ENCODE data around the gene ATG10.
"Not testable (repeated sequence)": the region's sequence is repeated elsewhere in the genome, so short reads cannot be mapped to it uniquely, and the experiment has no call there.

- TF ChIP-seq NR2C2 (CRISPR knock-in tag; IDR thresholded peaks at IDR 0.05); CTCF (IDR thresholded peaks at IDR 0.05); MAX (CRISPR knock-in tag; IDR thresholded peaks at IDR 0.05); CREB1 (CRISPR knock-in tag; IDR thresholded peaks at IDR 0.05); E2F1 (CRISPR knock-in tag; IDR thresholded peaks at IDR 0.05); ZNF512 (CRISPR knock-in tag; IDR thresholded peaks at IDR 0.05; ENCODE audit: borderline replicate concordance); USF2 (CRISPR knock-in tag; IDR thresholded peaks at IDR 0.05); ELF4 (CRISPR knock-in tag; IDR thresholded peaks at IDR 0.05; ENCODE audit: low read depth); JUN (CRISPR knock-in tag; IDR thresholded peaks at IDR 0.05); ETV6 (CRISPR knock-in tag; IDR thresholded peaks at IDR 0.05); AFF4 (CRISPR knock-in tag; IDR thresholded peaks at IDR 0.05; ENCODE audit: borderline replicate concordance); IRF1 (CRISPR knock-in tag; IDR thresholded peaks at IDR 0.05); ATF1 (CRISPR knock-in tag; IDR thresholded peaks at IDR 0.05): not testable (repeated sequence)
Measured at GRCh38 chr5:82267297-82267933, 295.6 kb downstream of the ATG10 start.

Data from WTC11 (cell line).